GM23248 (cell line): ENCODE results near the gene DEDD. TPM values are rescaled to one million over a fixed set of nuclear protein-coding genes. Genes with fewer than 3 reads are reported as not detected.

Experiments
- DNase-seq: peaks from one replicate; pipeline ENCODE4 v3.0.0-alpha.2; 2015
- H2AFZ ChIP-seq: fragments of 200-600 bp; sonication (generic); 2 replicates; pipeline ENCODE4 v1.6.1; 2016; ENCODE audit warnings: antibody characterized with exemption
- H3F3A ChIP-seq: fragments of 200-600 bp; sonication (generic); 2 replicates; pipeline ENCODE4 v1.6.1; 2016; ENCODE audit warnings: mild to moderate bottlenecking, antibody characterized with exemption, mixed run types; ENCODE audit not compliant: insufficient read depth
- H3K27ac ChIP-seq: fragments of 200-600 bp; sonication (generic); 2 replicates; pipeline ENCODE4 v1.5.1; 2016; ENCODE audit warnings: mild to moderate bottlenecking
- H3K27me3 ChIP-seq: fragments of 200-600 bp; sonication (generic); replicated peaks from 2 replicates; pipeline ENCODE4 v1.6.1; 2016; ENCODE audit warnings: mild to moderate bottlenecking; ENCODE audit not compliant: insufficient read depth
- H3K36me3 ChIP-seq: fragments of 200-600 bp; sonication (generic); 2 replicates; pipeline ENCODE4 v1.6.1; 2016; ENCODE audit warnings: low read depth, mild to moderate bottlenecking
- H3K4me1 ChIP-seq: fragments of 200-600 bp; sonication (generic); 2 replicates; pipeline ENCODE4 v1.6.1; 2016; ENCODE audit warnings: mild to moderate bottlenecking; ENCODE audit not compliant: insufficient read depth
- H3K4me2 ChIP-seq: fragments of 200-600 bp; sonication (generic); one replicate; pipeline ENCODE4 v1.6.1; 2016; ENCODE audit warnings: mild to moderate bottlenecking; ENCODE audit not compliant: unreplicated experiment
- H3K4me3 ChIP-seq: fragments of 200-600 bp; sonication (generic); 2 replicates; pipeline ENCODE4 v1.5.1; 2016; ENCODE audit warnings: mild to moderate bottlenecking
- H3K79me2 ChIP-seq: fragments of 200-600 bp; sonication (generic); 2 replicates; pipeline ENCODE4 v1.6.1; 2016; ENCODE audit warnings: mild to moderate bottlenecking; ENCODE audit not compliant: insufficient read depth
- H3K9ac ChIP-seq: fragments of 200-600 bp; sonication (generic); 2 replicates; pipeline ENCODE4 v1.6.1; 2016; ENCODE audit warnings: mild to moderate bottlenecking
- H3K9me2 ChIP-seq: fragments of 200-600 bp; sonication (generic); 2 replicates; pipeline ENCODE4 v1.6.1; 2016; ENCODE audit warnings: mixed run types, mild to moderate bottlenecking, moderate library complexity; ENCODE audit not compliant: insufficient read depth
- H3K9me3 ChIP-seq: fragments of 200-600 bp; sonication (generic); one replicate; pipeline ENCODE4 v1.6.1; 2017; ENCODE audit warnings: low read depth
- H4K20me1 ChIP-seq: fragments of 200-600 bp; sonication (generic); 2 replicates; pipeline ENCODE4 v1.6.0; 2016; ENCODE audit not compliant: insufficient read depth
- EZH2 ChIP-seq: fragments of 200-600 bp; sonication (generic); IDR thresholded peaks from 2 replicates; pipeline ENCODE4 v1.6.1; 2018; ENCODE audit warnings: antibody characterized with exemption, mild to moderate bottlenecking; ENCODE audit not compliant: insufficient read depth, poor library complexity, severe bottlenecking
- EZH2phosphoT487 ChIP-seq: fragments of 200-600 bp; sonication (generic); IDR thresholded peaks from 2 replicates; pipeline ENCODE4 v1.6.1; 2018; ENCODE audit warnings: antibody characterized with exemption, moderate library complexity, mild to moderate bottlenecking, low read depth; ENCODE audit not compliant: insufficient read depth
- WGBS, 2 experiments: methylation state at CpG; one replicate each; pipeline ENCODE4 v1.1.6; 2015 to 2017; ENCODE audit warnings: low lambda C conversion rate in 2 of 2, low coverage in 1 of 2; ENCODE audit errors: missing lambda C conversion rate in 2 of 2; 5-methylcytosine and 5-hydroxymethylcytosine counted together
- in situ Hi-C: fragments of 300-500 bp; cut with MboI; formaldehyde crosslinking; loops from 2 replicates; pipeline ENCODE4 v1.15.0; 2020
- polyA plus RNA-seq: library from polyadenylated mRNA; unstranded; fragments of >200 nt; fragmentation: Nextera tagmentation; extraction: Ambion mirVana; gene quantifications from 2 replicates; pipeline ENCODE4 v1.2.1, GENCODE V29; 2016
- total RNA-seq: library from RNA; depleted of rRNA; stranded (reverse); fragments of >200 nt; shearing (Covaris generic); gene quantifications from 2 replicates; pipeline ENCODE4 v1.2.3, GENCODE V29; 2014

The DEDD gene
- total and polyA plus RNA-seq, 2 experiments from 2014 or later, result 36.7 to 37.8 TPM

DNA sequence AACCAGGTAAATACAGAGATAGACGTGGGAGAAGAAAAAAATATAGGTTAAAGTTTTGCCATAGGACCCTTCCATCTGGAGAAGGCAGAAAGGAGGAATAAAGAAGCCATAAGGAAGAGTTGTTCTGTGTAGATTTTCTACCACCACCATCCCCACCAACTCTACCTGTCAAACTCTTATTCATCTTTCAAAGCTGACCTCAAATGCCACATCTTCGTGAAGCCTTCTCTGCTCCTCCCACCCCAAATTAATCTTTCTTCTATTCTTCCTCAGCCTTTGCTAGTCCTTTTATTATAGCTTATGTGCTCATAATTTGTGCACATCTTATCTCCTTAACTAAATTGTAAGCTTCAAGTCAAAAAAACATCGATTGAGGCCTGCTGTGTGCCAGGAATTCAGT lies 41.9 kb downstream of the DEDD start:
- H3K27me3 ChIP-seq, result no peaks in the 10 kb centered on the region
- DNase-seq, result no peak
- H3K4me3 ChIP-seq, result no peak overlapping the region
- in situ Hi-C loops, result loop anchor here (10.0 kb wide), 1 partner anchor 96 kb away; no protein-coding TSS in a partner anchor
- H4K20me1 ChIP-seq, result no peaks in the 10 kb centered on the region
- H3K9me2 ChIP-seq, result no peaks in the 10 kb centered on the region
- no peak overlapping the region for H3K4me2 ChIP-seq
- H2AFZ ChIP-seq, result no peak overlapping the region
- H3F3A ChIP-seq, result 0 out of 2 replicates have a peak, but pooled peaks cover 18% of the 10 kb centered on the region
- no peaks in the 10 kb centered on the region for H3K9me3 ChIP-seq
- H3K4me1 ChIP-seq, result peaks cover 33% of the 10 kb centered on the region
- H3K9ac ChIP-seq, result no peak overlapping the region
- WGBS, 2 experiments, result 80 to 92% methylated on average over 3 of the region's 3 CpGs
- H3K36me3 ChIP-seq, result no peaks in the 10 kb centered on the region
- TF ChIP-seq EZH2, result no peak
- no peak for TF ChIP-seq EZH2phosphoT487
- H3K27ac ChIP-seq, result no peak overlapping the region
- no peaks in the 10 kb centered on the region for H3K79me2 ChIP-seq

DNA sequence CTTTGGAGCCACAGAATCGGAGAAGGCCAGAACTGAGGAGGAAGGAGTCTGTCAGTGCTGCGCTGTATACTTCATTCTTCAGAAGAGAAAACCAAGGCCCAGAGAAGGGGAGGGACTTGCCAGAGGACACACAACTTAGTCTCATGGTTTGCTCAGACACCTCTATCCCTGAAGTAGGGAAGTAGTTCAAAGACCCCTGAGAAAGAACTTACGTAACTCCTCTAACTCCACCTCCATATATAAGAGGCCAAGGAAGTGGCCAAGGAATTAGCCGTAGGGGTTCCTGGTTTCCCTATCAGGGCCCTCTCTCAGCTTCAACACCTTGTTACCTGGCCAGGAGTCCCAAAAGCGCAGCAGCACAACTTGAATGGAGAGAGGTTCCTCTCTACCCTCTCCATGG lies 42.5 kb downstream of the DEDD start:
- Histone ChIP-seq H3K27ac (no peak overlapping the region), H3K9me3 (no peaks in the 10 kb centered on the region), H3K27me3 (no peaks in the 10 kb centered on the region), H3K36me3 (no peaks in the 10 kb centered on the region), H3F3A (0 out of 2 replicates have a peak, but pooled peaks cover 18% of the 10 kb centered on the region), H2AFZ (no peak overlapping the region), H3K4me1 (peaks cover 39% of the 10 kb centered on the region), H3K9me2 (no peaks in the 10 kb centered on the region), H3K4me3 (no peak overlapping the region), H3K9ac (no peak overlapping the region), H4K20me1 (no peaks in the 10 kb centered on the region), H3K4me2 (no peak overlapping the region), H3K79me2 (no peaks in the 10 kb centered on the region)
- TF ChIP-seq EZH2phosphoT487 (no peak), EZH2 (no peak)
- DNase-seq, result no peak
- in situ Hi-C loops, result loop anchor here (10.0 kb wide), 1 partner anchor 95 kb away; no protein-coding TSS in a partner anchor
- WGBS, 2 experiments, result 96 to 97% methylated on average over 5 of the region's 5 CpGs

GRCh38 chr1:161089251-161089924 lies 43.1 kb downstream of the DEDD start, which contains the start of gene NECTIN4:
TSS of gene NECTIN4 (minus strand) at chr1:161089558. CDS start at chr1:161089296, 262 bp downstream.
- no peak within 1 kb of the TSS for H3K4me3 ChIP-seq
- H3K9me2 ChIP-seq, result no peaks in the 10 kb centered on the region
- in situ Hi-C loops, result no loop called here
- H3K27me3 ChIP-seq, result no peaks in the 10 kb centered on the region
- no peak for DNase-seq
- H3K27ac ChIP-seq, result peak within 1 kb of the TSS; percentile 32
- H4K20me1 ChIP-seq, result no peaks in the 10 kb centered on the region
- peak within 1 kb of the TSS; percentile 16 for H3K4me2 ChIP-seq
- 0 out of 2 replicates have a peak, but pooled peaks cover 18% of the 10 kb centered on the region for H3F3A ChIP-seq
- H2AFZ ChIP-seq, result peak within 1 kb of the TSS; percentile 40; the same call in 1 of the 2 replicates
- 0 out of 2 replicates have a peak within 1 kb of the TSS, but pooled peaks have one; percentile 17 for H3K9ac ChIP-seq
- H3K4me1 ChIP-seq, result peaks cover 44% of the 10 kb centered on the region
- no peak for TF ChIP-seq EZH2
- TF ChIP-seq EZH2phosphoT487, result no peak
- H3K36me3 ChIP-seq, result no peaks in the 10 kb centered on the region
- whole genome bisulfite sequencing, 2 experiments, result 67 to 75% methylated on average over 17 to 22 of the region's 22 CpGs
- no peaks in the 10 kb centered on the region for H3K9me3 ChIP-seq
- H3K79me2 ChIP-seq, result no peaks in the 10 kb centered on the region

- H3K9me2 ChIP-seq, result no peaks in the 10 kb centered on the region
- peak; percentile 78 for DNase-seq
- TF ChIP-seq EZH2 (no peak), EZH2phosphoT487 (no peak)
- H2AFZ ChIP-seq, result peak overlapping the region; percentile 40; the same call in 1 of the 2 replicates
- H3K4me1 ChIP-seq, result peaks cover 51% of the 10 kb centered on the region
- H3K36me3 ChIP-seq, result no peaks in the 10 kb centered on the region
- 48 to 51% methylated on average over 3 of the region's 3 CpGs for WGBS, 2 experiments
- no peaks in the 10 kb centered on the region for H3K27me3 ChIP-seq
- no peaks in the 10 kb centered on the region for H3K79me2 ChIP-seq
- in situ Hi-C loops, result no loop called here
- 0 out of 2 replicates have a peak overlapping the region, but pooled peaks have one; percentile 17 for H3K9ac ChIP-seq
- H3K27ac ChIP-seq, result peak overlapping the region; percentile 32
- no peak overlapping the region for H3K4me3 ChIP-seq
- H3F3A ChIP-seq, result peaks cover 25% of the 10 kb centered on the region; the same call in 1 of the 2 replicates
- peak overlapping the region; percentile 16 for H3K4me2 ChIP-seq
- no peaks in the 10 kb centered on the region for H3K9me3 ChIP-seq
- H4K20me1 ChIP-seq, result no peaks in the 10 kb centered on the region
Observed at GRCh38 chr1:161088587-161089110, 43.8 kb downstream of the DEDD start.
